GM12891 (cell line): ENCODE results near the gene ABL1.

Experiments
- DNase-seq: peaks from one replicate; pipeline ENCODE4 v3.0.0; 2011; ENCODE audit warnings: low spot score; ENCODE audit not compliant: insufficient read length
- FAIRE-seq: peaks from 2 replicates; lab custom pipeline; 2011; peaks lifted over from hg19 to GRCh38; lab: Jason Lieb, UNC
- PAX5 ChIP-seq: IDR thresholded peaks from 2 replicates; pipeline ENCODE4 v1.6.1; 2011; ENCODE audit warnings: low read length, moderate library complexity, mild to moderate bottlenecking; ENCODE audit not compliant: insufficient read depth, severe bottlenecking
- POLR2A ChIP-seq: IDR thresholded peaks from 2 replicates; pipeline ENCODE4 v1.6.1; 2011; ENCODE audit warnings: low read depth, low read length, control low read depth
- POLR2AphosphoS5 ChIP-seq: IDR thresholded peaks from 2 replicates; pipeline ENCODE4 v1.6.1; 2011; ENCODE audit warnings: low read depth, low read length, control low read depth
- POU2F2 ChIP-seq: IDR thresholded peaks from 2 replicates; pipeline ENCODE4 v1.6.1; 2011; ENCODE audit warnings: low read depth, mild to moderate bottlenecking, control low read depth, low read length, moderate library complexity
- SPI1 ChIP-seq: IDR thresholded peaks from 2 replicates; pipeline ENCODE4 v1.6.1; 2011; ENCODE audit warnings: low read depth, low read length, control low read depth
- TAF1 ChIP-seq: IDR thresholded peaks from 2 replicates; pipeline ENCODE4 v1.6.1; 2011; ENCODE audit warnings: low read depth, low read length, control low read depth

The ABL1 gene

GRCh38 chr9:130921989-130922892, 87.2 kb downstream of the ABL1 start:
- no peak for DNase-seq
- no peak for FAIRE-seq
- TF ChIP-seq TAF1 = no peak
- TF ChIP-seq SPI1 = no peak
- TF ChIP-seq PAX5 = no peak
- TF ChIP-seq POLR2AphosphoS5 = no peak
- TF ChIP-seq POU2F2 = no peak
- no peak for TF ChIP-seq POLR2A

- DNase-seq (no peak), FAIRE-seq (no peak)
- no peak for TF ChIP-seq PAX5
- no peak for TF ChIP-seq POLR2A
- no peak for TF ChIP-seq POU2F2
- no peak for TF ChIP-seq POLR2AphosphoS5
- TF ChIP-seq TAF1 = no peak
- TF ChIP-seq SPI1 = no peak
Observed at GRCh38 chr9:130922893-130923610, 88.0 kb downstream of the ABL1 start.

- FAIRE-seq = no peak
- TF ChIP-seq SPI1 = no peak
- TF ChIP-seq PAX5 = no peak
- no peak for TF ChIP-seq POLR2A
- TF ChIP-seq POU2F2 = no peak
- TF ChIP-seq TAF1 = no peak
- no peak for TF ChIP-seq POLR2AphosphoS5
- no peak for DNase-seq
Observed at GRCh38 chr9:130923611-130924447, 88.8 kb downstream of the ABL1 start.

GRCh38 chr9:130924448-130924788, 89.4 kb downstream of the ABL1 start:
- no peak for FAIRE-seq
- TF ChIP-seq POLR2A (no peak), PAX5 (no peak), SPI1 (no peak), POLR2AphosphoS5 (no peak), TAF1 (no peak), POU2F2 (no peak)

GRCh38 chr9:130925050-130925678, 90.1 kb downstream of the ABL1 start:
- DNase-seq = no peak
- no peak for FAIRE-seq
- TF ChIP-seq POU2F2 (no peak), POLR2A (no peak), PAX5 (no peak), TAF1 (no peak), POLR2AphosphoS5 (no peak), SPI1 (no peak)

More at GRCh38 chr9:130924448-130924788, 89.4 kb downstream of the ABL1 start:
- no peak for DNase-seq

GRCh38 chr9:130927338-130927737, 92.3 kb downstream of the ABL1 start:
- FAIRE-seq (no peak), DNase-seq (no peak)
- TF ChIP-seq PAX5 = no peak

- FAIRE-seq (no peak), DNase-seq (peak; percentile 69)
Observed at GRCh38 chr9:130927995-130928900, 93.2 kb downstream of the ABL1 start.

GRCh38 chr9:130929571-130930038, 94.6 kb downstream of the ABL1 start:
- TF ChIP-seq POU2F2 = no peak
- TF ChIP-seq TAF1 = no peak
- TF ChIP-seq POLR2A = no peak
- no peak for TF ChIP-seq POLR2AphosphoS5
- no peak for TF ChIP-seq PAX5
- no peak for TF ChIP-seq SPI1
- FAIRE-seq = no peak

More at GRCh38 chr9:130927995-130928900, 93.2 kb downstream of the ABL1 start:
- TF ChIP-seq PAX5 (no peak), SPI1 (no peak), POLR2A (no peak), POU2F2 (no peak), POLR2AphosphoS5 (no peak), TAF1 (no peak)

More at GRCh38 chr9:130929571-130930038, 94.6 kb downstream of the ABL1 start:
- no peak for DNase-seq
